GM10847 (cell line): ENCODE results near the gene PDE2A.
A peak's percentile ranks its signal among the peaks of the same experiment; 100 is the strongest.

Experiments
- POLR2A ChIP-seq: IDR thresholded peaks from 2 replicates; pipeline ENCODE4 v1.6.1; 2011; ENCODE audit not compliant: insufficient read length; ENCODE audit errors: extremely low read depth

PDE2A gene

GRCh38 chr11:72673943-72674828, at the start of gene PDE2A:
Gene PDE2A (minus strand): TSS chr11:72674422. CDS start chr11:72674207, 215 bp downstream.
- no peak for TF ChIP-seq POLR2A

DNA sequence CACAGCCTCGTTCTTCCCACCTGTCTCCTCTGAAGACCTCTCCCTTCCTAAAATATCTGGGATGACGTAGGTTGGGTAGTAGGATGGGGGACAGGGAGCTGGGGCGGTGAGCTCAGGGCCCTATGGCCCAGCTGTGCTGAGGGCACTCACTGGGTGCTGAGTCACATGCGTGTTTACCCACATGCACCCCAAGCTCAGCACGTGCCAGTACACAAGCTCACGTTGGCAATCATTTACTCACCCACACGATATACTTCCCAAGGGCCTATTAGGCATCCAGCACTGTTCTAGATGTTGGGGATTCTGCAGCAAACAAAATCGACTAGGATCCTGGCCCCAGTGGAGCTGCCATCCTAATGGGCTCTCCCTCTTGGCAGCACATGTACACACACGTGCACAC, 49.3 kb upstream of the PDE2A start:
- no peak for TF ChIP-seq POLR2A

DNA sequence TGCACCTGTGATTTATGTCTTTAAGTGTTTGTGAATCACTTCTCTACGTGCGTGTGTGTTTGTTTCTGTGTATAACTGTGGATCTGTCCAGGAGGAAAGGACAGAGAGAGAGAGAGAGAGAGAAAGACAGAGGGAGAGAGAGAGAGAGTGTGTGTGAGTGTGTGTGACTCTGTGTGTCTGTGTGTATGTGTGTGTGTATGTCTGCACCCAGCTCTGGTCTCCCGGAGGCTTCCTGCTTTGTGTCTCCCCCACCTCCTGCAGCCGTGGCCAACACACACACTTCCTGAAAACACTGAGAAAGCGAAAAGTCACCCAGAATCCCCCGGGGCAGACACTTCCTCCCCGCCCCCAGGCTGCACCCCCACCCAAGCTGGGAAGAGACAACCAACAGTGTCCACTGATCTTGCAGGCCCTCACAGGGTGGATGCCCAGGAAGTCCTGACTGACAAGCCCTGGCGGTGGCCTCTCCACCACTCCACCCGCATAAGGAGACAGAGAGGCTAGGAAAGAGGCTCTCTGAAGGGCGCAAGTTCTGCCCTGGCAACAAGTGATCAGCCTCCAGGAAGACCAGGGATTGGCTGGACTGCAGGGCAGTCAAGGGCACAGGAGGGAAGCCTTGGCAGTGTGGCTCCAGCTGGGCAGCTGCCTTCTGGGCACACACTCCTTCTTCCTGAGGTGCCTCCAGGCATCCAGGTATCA, 48.0 kb upstream of the PDE2A start:
- TF ChIP-seq POLR2A, result peak; percentile 32

GRCh38 chr11:72721689-72722049, 47.4 kb upstream of the PDE2A start:
- peak; percentile 3 for TF ChIP-seq POLR2A

- no peak for TF ChIP-seq POLR2A
Measured at GRCh38 chr11:72721276-72721675, 47.1 kb upstream of the PDE2A start.

DNA sequence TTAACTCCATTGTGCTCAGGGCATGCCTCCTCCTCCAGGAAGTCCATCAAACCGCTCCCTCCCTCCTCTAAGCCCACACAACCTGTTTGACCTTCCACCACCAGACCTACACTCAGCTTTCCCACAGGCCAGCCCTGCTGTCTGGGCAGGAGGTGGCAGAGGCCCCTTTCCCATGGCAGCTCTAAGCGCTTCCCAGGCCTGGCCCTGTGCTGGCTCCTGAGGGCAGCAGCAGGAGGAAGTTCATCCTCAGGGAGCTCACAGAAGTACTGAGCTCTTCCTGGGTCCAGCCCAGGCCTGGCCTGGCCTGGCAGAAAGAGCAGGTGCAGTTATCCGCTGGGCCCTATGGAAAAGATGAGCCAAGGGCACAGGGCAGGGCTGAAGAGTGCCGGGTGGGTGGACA, 46.6 kb upstream of the PDE2A start:
- TF ChIP-seq POLR2A, result no peak

DNA sequence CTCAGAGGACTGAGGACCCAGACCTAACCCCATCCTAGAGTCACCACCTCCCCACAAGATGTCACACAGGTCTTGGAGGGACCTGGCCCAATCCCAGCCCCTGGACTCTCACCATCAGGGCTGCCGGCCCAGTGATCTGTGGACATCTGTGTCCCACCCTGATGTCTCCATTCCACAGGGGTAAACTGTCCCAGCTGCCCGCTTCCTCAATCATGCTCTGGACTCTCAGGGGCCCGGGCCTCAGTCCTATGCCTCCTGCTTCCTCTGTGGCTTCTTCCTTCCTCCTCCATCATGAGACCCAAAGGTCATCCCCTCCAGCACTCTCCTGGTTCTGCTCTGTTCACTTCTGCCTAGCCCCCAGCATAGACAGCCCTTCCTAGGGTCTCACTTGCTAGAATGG, 45.8 kb upstream of the PDE2A start:
- TF ChIP-seq POLR2A, result no peak

DNA sequence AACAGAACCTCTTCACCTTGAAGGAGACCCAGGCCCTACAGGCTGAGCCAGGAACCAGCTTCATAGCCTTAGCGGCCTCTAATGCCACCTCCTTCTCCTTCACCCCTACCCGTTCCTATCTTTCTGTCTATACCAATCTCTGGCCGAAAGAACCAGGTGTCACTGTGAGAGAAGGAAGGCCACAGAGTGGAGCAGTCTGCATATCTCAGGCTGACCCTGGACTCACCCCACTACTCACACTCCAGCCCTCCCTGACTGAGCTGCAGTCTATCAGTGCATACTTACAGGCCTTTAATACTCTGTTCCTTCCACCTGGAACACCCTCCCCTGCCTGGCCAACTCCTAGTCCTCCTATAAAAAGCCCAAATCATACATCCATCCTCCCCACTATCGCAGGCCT, 45.3 kb upstream of the PDE2A start:
- no peak for TF ChIP-seq POLR2A

DNA sequence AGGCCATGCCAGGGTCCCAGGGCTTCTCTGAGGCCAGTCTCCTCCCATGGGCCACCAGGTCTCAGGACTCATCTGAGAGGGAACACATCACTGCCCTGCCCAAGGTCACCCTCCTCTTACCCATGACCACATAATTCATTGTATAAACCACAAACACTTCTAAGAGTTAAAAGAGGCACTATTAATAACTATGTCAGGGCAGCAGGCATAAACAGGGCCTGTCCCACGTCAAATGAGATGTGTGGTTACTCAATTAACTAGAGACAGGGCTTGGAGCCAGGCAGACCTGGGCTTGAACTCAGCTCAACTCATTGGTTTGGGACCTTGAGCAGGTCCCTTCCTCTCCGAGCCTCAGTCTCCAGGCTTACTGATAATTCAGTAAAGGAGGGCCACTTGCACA, 44.9 kb upstream of the PDE2A start:
- TF ChIP-seq POLR2A, result no peak

- TF ChIP-seq POLR2A, result no peak
Measured at GRCh38 chr11:72718101-72718501, 43.9 kb upstream of the PDE2A start.

- TF ChIP-seq POLR2A, result no peak
Measured at GRCh38 chr11:72716788-72717435, 42.7 kb upstream of the PDE2A start.

DNA sequence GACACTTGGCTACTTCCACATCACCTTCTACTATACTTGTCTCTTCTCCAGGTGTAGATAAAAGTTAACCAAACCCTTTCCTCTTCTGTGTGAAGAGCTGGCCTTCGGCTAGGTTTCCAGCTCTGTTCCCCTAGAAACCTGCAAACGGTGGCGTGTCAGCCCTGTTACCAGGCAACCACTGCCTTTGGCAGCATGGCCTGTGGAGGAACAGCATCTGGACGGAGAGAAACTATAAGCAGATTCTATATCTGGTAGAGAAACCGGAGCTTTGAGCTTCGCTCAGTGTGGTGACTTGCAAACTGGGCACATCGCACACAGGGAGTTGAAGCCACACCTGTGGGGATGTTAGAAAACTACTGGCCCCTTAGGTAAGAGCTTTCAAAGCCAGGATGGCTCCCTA, 42.1 kb upstream of the PDE2A start:
- TF ChIP-seq POLR2A, result no peak

- no peak for TF ChIP-seq POLR2A
Measured at GRCh38 chr11:72712841-72713240, 38.6 kb upstream of the PDE2A start.

DNA sequence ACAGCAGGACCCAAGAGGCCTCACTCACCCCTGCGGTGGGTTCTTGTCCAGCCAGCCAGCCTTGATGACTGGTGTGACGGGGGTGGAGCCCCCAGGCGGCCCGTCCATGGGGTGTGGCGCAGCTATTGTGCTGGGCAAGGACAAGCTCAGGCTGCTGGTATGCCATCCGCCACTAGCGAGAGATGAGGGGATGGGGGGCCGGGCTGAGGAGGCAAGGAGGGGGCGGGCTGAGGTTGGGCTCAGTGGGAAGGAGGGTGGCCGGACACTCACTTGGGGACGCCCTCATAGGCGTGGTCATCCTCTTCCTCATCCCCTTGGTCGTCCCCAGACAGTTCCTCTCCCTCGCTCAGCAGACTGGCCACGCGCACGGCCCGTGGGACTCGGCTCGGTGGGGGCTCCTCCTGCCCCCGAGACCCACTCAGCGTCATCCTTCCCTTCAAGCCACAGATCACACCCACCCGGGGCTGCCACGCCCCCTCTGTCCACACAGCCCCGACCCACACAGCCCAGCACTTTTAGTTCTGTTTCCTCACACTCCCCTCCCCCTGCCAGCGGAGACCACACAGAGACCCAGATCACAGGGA, 38.0 kb upstream of the PDE2A start:
- TF ChIP-seq POLR2A, result no peak

- TF ChIP-seq POLR2A, result no peak
Measured at GRCh38 chr11:72711141-72711540, 36.9 kb upstream of the PDE2A start.

- TF ChIP-seq POLR2A, result no peak
Measured at GRCh38 chr11:72710278-72710677, 36.1 kb upstream of the PDE2A start.
